A549 (cell line): Measurements from ENCODE around the gene F2RL1. TPM values are rescaled to one million over a fixed set of nuclear protein-coding genes. Genes with fewer than 3 reads are reported as not detected.
A peak's percentile ranks its signal among the peaks of the same experiment; 100 is the strongest.

ENCODE experiments used
- ATAC-seq, 2 experiments: fragments of 200-7000 bp in 1 of 2; fragments of >200 bp in 1 of 2; cut with Nextera tagmentation in 1 of 2; cut with Tn5 transposase in 1 of 2; 3 replicates each; pipeline versions ENCODE4 v1.8.0 to v1.9.1; 2018 to 2020; ENCODE audit warnings: mild to moderate bottlenecking in 1 of 2, moderate library complexity in 1 of 2
- CTCF ChIA-PET: fragments of 300-600 bp; sonication (Branson Sonifier 250); formaldehyde crosslinking; extraction: SDS; loops from one replicate; lab custom pipeline; 2021; ENCODE audit warnings: antibody characterized with exemption, inconsistent platforms; lab: Yijun Ruan, JAX
- POLR2A ChIA-PET: fragments of 350-600 bp; formaldehyde crosslinking; extraction: SDS; loops from one replicate; lab custom pipeline; 2021; ENCODE audit warnings: antibody characterized with exemption, inconsistent platforms; lab: Yijun Ruan, JAX
- DNase-seq, 2 experiments: peaks; one replicate each; pipeline versions ENCODE4 v3.0.0 to v3.0.0-alpha.2; 2011 to 2016; ENCODE audit warnings: low read depth in 1 of 2, low spot score in 1 of 2
- FAIRE-seq: peaks from 2 replicates; lab custom pipeline; 2011; peaks lifted over from hg19 to GRCh38; lab: Jason Lieb, UNC
- H3K27ac ChIP-seq, 2 experiments: fragments of >200 bp; sonication (Bioruptor Twin); formaldehyde crosslinking; 3 replicates each; pipeline ENCODE4 v1.5.1; 2016 to 2017
- H3K4me1 ChIP-seq: fragments of >200 bp; sonication (Bioruptor Twin); formaldehyde crosslinking; 3 replicates; pipeline ENCODE4 v1.6.1; 2016
- H3K4me2 ChIP-seq: fragments of >200 bp; sonication (Bioruptor Twin); formaldehyde crosslinking; 3 replicates; pipeline ENCODE4 v1.6.1; 2016
- H3K4me3 ChIP-seq: fragments of >200 bp; sonication (Bioruptor Twin); formaldehyde crosslinking; 3 replicates; pipeline ENCODE4 v1.5.1; 2016
- H3K9me3 ChIP-seq: fragments of >200 bp; sonication (Bioruptor Twin); formaldehyde crosslinking; 3 replicates; pipeline ENCODE4 v1.6.1; 2016
- CBX2 ChIP-seq: fragments of 200-600 bp; sonication (generic); IDR thresholded peaks from 2 replicates; pipeline ENCODE4 v1.6.1; 2016; ENCODE audit warnings: low read depth, mild to moderate bottlenecking, borderline replicate concordance
- CHD2 ChIP-seq: fragments of 150-350 bp; IDR thresholded peaks from 2 replicates; pipeline ENCODE4 v1.6.1; 2014; ENCODE audit warnings: low read length; ENCODE audit not compliant: partially characterized antibody
- EHF ChIP-seq: fragments of 250-450 bp; sonication (Bioruptor Pico); IDR thresholded peaks from 2 replicates; pipeline ENCODE4 v1.5.0; 2020; ENCODE audit warnings: mild to moderate bottlenecking
- EHMT2 ChIP-seq: fragments of 200-600 bp; sonication (generic); IDR thresholded peaks from 2 replicates; pipeline ENCODE4 v1.6.1; 2016; ENCODE audit warnings: antibody characterized with exemption, low read depth, mild to moderate bottlenecking, moderate library complexity
- FOSB ChIP-seq: fragments of 250-450 bp; sonication (Bioruptor Pico); IDR thresholded peaks from 2 replicates; pipeline ENCODE4 v1.5.0; 2020; ENCODE audit warnings: mild to moderate bottlenecking, moderate library complexity
- FOXS1 ChIP-seq: fragments of 250-450 bp; sonication (Bioruptor Pico); IDR thresholded peaks from 2 replicates; pipeline ENCODE4 v1.5.0; 2020; ENCODE audit warnings: mild to moderate bottlenecking, moderate library complexity
- GATA3 ChIP-seq: IDR thresholded peaks from 2 replicates; pipeline ENCODE4 v1.6.1; 2012; ENCODE audit warnings: borderline replicate concordance
- HOXA7 ChIP-seq: fragments of 250-450 bp; sonication (Bioruptor Pico); IDR thresholded peaks from 2 replicates; pipeline ENCODE4 v1.5.0; 2020; ENCODE audit warnings: mild to moderate bottlenecking, moderate library complexity
- HOXB13 ChIP-seq: fragments of 250-450 bp; sonication (Bioruptor Pico); IDR thresholded peaks from 2 replicates; pipeline ENCODE4 v1.5.0; 2020; ENCODE audit warnings: low read depth, mild to moderate bottlenecking, moderate library complexity
- HOXB5 ChIP-seq: fragments of 250-450 bp; sonication (Bioruptor Pico); IDR thresholded peaks from 2 replicates; pipeline ENCODE4 v1.5.0; 2020; ENCODE audit warnings: mild to moderate bottlenecking, moderate library complexity
- JUN ChIP-seq, 2 experiments: fragments of >200 bp; sonication (Bioruptor Twin); formaldehyde crosslinking; IDR thresholded peaks; 2 replicates in 1 of 2; 3 replicates in 1 of 2; pipeline ENCODE4 v1.6.1; 2016 to 2017
- JUNB ChIP-seq: fragments of >200 bp; sonication (Bioruptor Twin); formaldehyde crosslinking; IDR thresholded peaks from 2 replicates; pipeline ENCODE4 v1.6.1; 2016
- KDM1A ChIP-seq: fragments of 200-600 bp; sonication (generic); IDR thresholded peaks from 2 replicates; pipeline ENCODE4 v1.6.1; 2016; ENCODE audit warnings: low read depth, mild to moderate bottlenecking
- MAFK ChIP-seq: fragments of 450-650 bp; IDR thresholded peaks from 2 replicates; pipeline ENCODE4 v1.6.1; 2014; ENCODE audit not compliant: partially characterized antibody
- MYC ChIP-seq: IDR thresholded peaks from 2 replicates; pipeline ENCODE4 v1.6.1; 2012; ENCODE audit warnings: mild to moderate bottlenecking, inconsistent platforms, low read length, improper control_type of control experiment, borderline replicate concordance
- NFE2L2 ChIP-seq: fragments of 150-350 bp; conservative IDR thresholded peaks from 2 replicates; pipeline ENCODE4 v1.6.1; 2014; ENCODE audit warnings: low read length
- NR3C1 ChIP-seq: fragments of >200 bp; sonication (Bioruptor Twin); formaldehyde crosslinking; IDR thresholded peaks from 3 replicates; pipeline ENCODE4 v1.6.1; 2017
- RAD21 ChIP-seq, 2 experiments: fragments of >200 bp in 1 of 2; sonication (Bioruptor Twin) in 1 of 2; formaldehyde crosslinking in 1 of 2; IDR thresholded peaks in 1 of 2; conservative IDR thresholded peaks in 1 of 2; 2 replicates in 1 of 2; 3 replicates in 1 of 2; pipeline ENCODE4 v1.6.1; 2012 to 2018; ENCODE audit warnings: inconsistent platforms in 1 of 2
- RCOR1 ChIP-seq: fragments of 150-350 bp; IDR thresholded peaks from 2 replicates; pipeline ENCODE4 v1.6.1; 2014; ENCODE audit warnings: antibody characterized with exemption, low read length, low read depth
- RFX5 ChIP-seq: fragments of 450-650 bp; IDR thresholded peaks from 2 replicates; pipeline ENCODE4 v1.7.1; 2014; ENCODE audit warnings: antibody characterized with exemption, mild to moderate bottlenecking, moderate library complexity
- SMC3 ChIP-seq: fragments of >200 bp; sonication (Bioruptor Twin); formaldehyde crosslinking; IDR thresholded peaks from 3 replicates; pipeline ENCODE4 v1.6.1; 2018; ENCODE audit warnings: inconsistent platforms
- SREBF2 ChIP-seq: fragments of 450-650 bp; IDR thresholded peaks from 2 replicates; pipeline ENCODE4 v1.6.1; 2014; ENCODE audit warnings: mild to moderate bottlenecking, moderate library complexity
- TFCP2L1 ChIP-seq: fragments of 250-450 bp; sonication (Bioruptor Pico); IDR thresholded peaks from 2 replicates; pipeline ENCODE4 v1.5.0; 2021; ENCODE audit warnings: mild to moderate bottlenecking
- TP53 ChIP-seq: fragments of 250-450 bp; sonication (Bioruptor Pico); IDR thresholded peaks from 2 replicates; pipeline ENCODE4 v1.5.0; 2021; ENCODE audit warnings: mild to moderate bottlenecking, moderate library complexity
- ZNF302 ChIP-seq: fragments of 250-450 bp; sonication (Bioruptor Pico); IDR thresholded peaks from 2 replicates; pipeline ENCODE4 v1.9.0; 2021; ENCODE audit warnings: inconsistent platforms, mild to moderate bottlenecking, moderate library complexity
- ZSCAN20 ChIP-seq: fragments of 250-450 bp; sonication (Bioruptor Pico); IDR thresholded peaks from 2 replicates; pipeline ENCODE4 v1.8.0; 2022; ENCODE audit warnings: mild to moderate bottlenecking, moderate library complexity
- WGBS: methylation state at CpG from one replicate; pipeline ENCODE4 v1.1.6; 2017; ENCODE audit errors: missing lambda C conversion rate; 5-methylcytosine and 5-hydroxymethylcytosine counted together
- polyA plus RNA-seq, 4 experiments: library from polyadenylated mRNA; depleted of rRNA in 3 of 4; stranded (reverse); fragments of >200 nt; fragmentation: RNase III in 1 of 4; extraction: RNeasy Plus Mini Kit Qiagen cat#74134 plus additional on column Dnase treatment in 1 of 4; gene quantifications; 2 replicates in 3 of 4; 3 replicates in 1 of 4; pipeline ENCODE4 v1.2.3, GENCODE V29; 2011 to 2017
- TF ChIP-seq, protein P1 (sequence below): fragments of 450-650 bp; IDR thresholded peaks from 2 replicates; pipeline ENCODE4 v1.6.1; 2014; ENCODE audit warnings: antibody characterized with exemption
- TF ChIP-seq, protein P2 (sequence below): fragments of >200 bp; sonication (Bioruptor Twin); formaldehyde crosslinking; IDR thresholded peaks from 3 replicates; pipeline ENCODE4 v1.6.1; 2016
- TF ChIP-seq, protein P3 (sequence below): fragments of 150-350 bp; IDR thresholded peaks from 2 replicates; pipeline ENCODE4 v1.6.1; 2014; ENCODE audit warnings: low read depth, mild to moderate bottlenecking, low read length
- TF ChIP-seq, protein P4 (sequence below): IDR thresholded peaks from 2 replicates; pipeline ENCODE4 v1.6.1; 2012
- TF ChIP-seq, protein P5 (sequence below): IDR thresholded peaks from 2 replicates; pipeline ENCODE4 v1.6.1; 2012; ENCODE audit warnings: low read depth, borderline replicate concordance
- TF ChIP-seq, protein P6 (sequence below): fragments of 250-450 bp; sonication (Bioruptor Pico); IDR thresholded peaks from 2 replicates; pipeline ENCODE4 v1.5.0; 2021; ENCODE audit warnings: mild to moderate bottlenecking, moderate library complexity, borderline replicate concordance

The F2RL1 gene
- polyA plus RNA-seq, 2 of the 4 experiments (the other 2 are of a cell fraction): 88.7 to 226 TPM

DNA sequence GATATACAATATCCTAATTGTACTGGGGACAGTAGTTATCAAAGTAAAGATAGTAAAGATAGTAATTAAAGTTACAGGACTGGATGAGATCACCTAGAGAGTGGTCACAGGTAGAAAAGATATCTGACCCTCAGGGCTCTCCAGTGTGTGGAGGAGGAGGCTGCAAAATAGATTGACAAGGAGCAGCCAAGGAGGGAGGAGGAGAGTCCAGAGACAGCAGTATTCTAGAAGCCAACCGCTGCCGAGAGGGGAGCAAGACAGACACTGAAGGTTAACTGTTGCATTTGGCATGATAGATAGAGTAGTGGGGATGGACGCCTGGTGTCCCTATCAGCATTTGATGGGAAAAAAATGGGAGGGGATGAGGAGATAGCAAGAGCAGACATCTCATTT is 17.0 kb upstream of the F2RL1 start:
- ChIA-PET CTCF (interaction anchor here (0.5 to 3.6 kb wide), 4 partner anchors 11 to 535 kb away, joined by 3 to 18 read pairs (median 8); no protein-coding TSS in a partner anchor), POLR2A (interaction anchor here (1.4 to 3.4 kb wide), 4 partner anchors 11 to 22 kb away, joined by 3 to 27 read pairs (median 7); partner anchors contain the start of gene F2RL1)
- DNase-seq (peak in 1 of 2 experiments; percentile 69), ATAC-seq (peak in 1 of 2 experiments; percentile 6; a peak in 3 of 6 replicates), FAIRE-seq (no peak)
- 62% methylated on average over 3 of the region's 3 CpGs for WGBS
- H3K4me3 ChIP-seq: no peak overlapping the region
- no peaks in the 10 kb centered on the region for H3K9me3 ChIP-seq
- H3K4me2 ChIP-seq: peak overlapping the region; percentile 43
- peaks cover 67% of the 10 kb centered on the region for H3K4me1 ChIP-seq
- H3K27ac ChIP-seq: peak overlapping the region; percentile 90 to 98
- TF ChIP-seq ZSCAN20 (CRISPR knock-in tag): peak; percentile 3; the same call in 1 of the 2 replicates
- TF ChIP-seq HOXB5 (CRISPR knock-in tag): 0 out of 2 replicates have a peak, but pooled peaks have one; percentile 17
- no peak for TF ChIP-seq EHMT2
- TF ChIP-seq RAD21 (conservative IDR thresholded peaks at IDR 0.05 in 1 of 2, IDR thresholded peaks at IDR 0.05 in 1 of 2): no peak
- peak; percentile 64; the same call in 1 of the 2 replicates for TF ChIP-seq TP53

DNA sequence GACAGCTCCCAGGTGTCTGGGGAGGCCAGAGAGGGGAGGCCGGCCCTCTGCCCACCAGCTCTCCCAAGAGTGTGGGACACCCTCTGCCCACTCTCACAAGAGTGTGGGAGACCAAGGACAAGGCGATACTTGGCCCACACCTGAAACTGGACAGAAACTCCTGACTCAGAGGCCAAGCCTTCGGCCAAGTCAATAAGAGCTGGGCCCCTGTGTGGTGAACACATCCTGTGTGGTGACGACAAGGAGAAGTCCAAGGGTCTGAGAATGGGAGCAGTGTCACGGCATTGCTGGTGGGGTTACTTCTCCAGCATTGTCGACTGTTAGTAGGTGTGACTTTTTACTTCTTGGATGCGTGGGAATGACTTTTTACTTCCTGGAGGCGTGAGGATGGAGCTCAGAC is 14.6 kb upstream of the F2RL1 start:
- 2% methylated on average over 8 of the region's 8 CpGs for WGBS
- ATAC-seq: peak; percentile 51 to 64
- no peaks in the 10 kb centered on the region for H3K9me3 ChIP-seq
- ChIA-PET POLR2A (interaction anchor here (0.5 to 5.1 kb wide), 6 partner anchors 8 to 60 kb away, joined by 3 to 218 read pairs (median 14); partner anchors contain the start of gene F2RL1), CTCF (interaction anchor here (0.6 to 5.0 kb wide), 10 partner anchors 11 to 202 kb away, joined by 3 to 33 read pairs (median 4); partner anchors contain the start of gene F2RL1)
- H3K4me1 ChIP-seq: peaks cover 85% of the 10 kb centered on the region
- peak; percentile 81 to 98 for DNase-seq
- FAIRE-seq: no peak
- no peak overlapping the region for H3K4me3 ChIP-seq
- H3K4me2 ChIP-seq: peak overlapping the region; percentile 85
- H3K27ac ChIP-seq: peak overlapping the region; percentile 90 to 98
- TF ChIP-seq FOXS1 (CRISPR knock-in tag) (peak; percentile 83; the same call in 1 of the 2 replicates), HOXB5 (CRISPR knock-in tag) (peak; percentile 85), TP53 (no peak), GATA3 (peak; percentile 97), FOSB (peak; percentile 93), KDM1A (no peak), SREBF2 (no peak), RFX5 (no peak), HOXB13 (CRISPR knock-in tag) (0 out of 2 replicates have a peak, but pooled peaks have one; percentile 32), RCOR1 (no peak), CBX2 (no peak), SMC3 (no peak), ZNF302 (CRISPR knock-in tag) (no peak), MYC (peak; percentile 69; the same call in 1 of the 2 replicates), MAFK (peak; percentile 70), CHD2 (peak; percentile 55), NFE2L2 (peak; percentile 34; the same call in 1 of the 2 replicates), JUN (IDR thresholded peaks at IDR 0.05) (peak; percentile 83 to 85; a peak in 4 of 5 replicates), JUNB (peak; percentile 86), ZSCAN20 (CRISPR knock-in tag) (no peak), TFCP2L1 (CRISPR knock-in tag) (no peak), HOXA7 (CRISPR knock-in tag) (no peak), EHF (CRISPR knock-in tag) (peak; percentile 82; the same call in 1 of the 2 replicates), NR3C1 (no peak)
- TF ChIP-seq, protein P1, sequence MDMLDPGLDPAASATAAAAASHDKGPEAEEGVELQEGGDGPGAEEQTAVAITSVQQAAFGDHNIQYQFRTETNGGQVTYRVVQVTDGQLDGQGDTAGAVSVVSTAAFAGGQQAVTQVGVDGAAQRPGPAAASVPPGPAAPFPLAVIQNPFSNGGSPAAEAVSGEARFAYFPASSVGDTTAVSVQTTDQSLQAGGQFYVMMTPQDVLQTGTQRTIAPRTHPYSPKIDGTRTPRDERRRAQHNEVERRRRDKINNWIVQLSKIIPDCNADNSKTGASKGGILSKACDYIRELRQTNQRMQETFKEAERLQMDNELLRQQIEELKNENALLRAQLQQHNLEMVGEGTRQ: no peak
- TF ChIP-seq, protein P2, sequence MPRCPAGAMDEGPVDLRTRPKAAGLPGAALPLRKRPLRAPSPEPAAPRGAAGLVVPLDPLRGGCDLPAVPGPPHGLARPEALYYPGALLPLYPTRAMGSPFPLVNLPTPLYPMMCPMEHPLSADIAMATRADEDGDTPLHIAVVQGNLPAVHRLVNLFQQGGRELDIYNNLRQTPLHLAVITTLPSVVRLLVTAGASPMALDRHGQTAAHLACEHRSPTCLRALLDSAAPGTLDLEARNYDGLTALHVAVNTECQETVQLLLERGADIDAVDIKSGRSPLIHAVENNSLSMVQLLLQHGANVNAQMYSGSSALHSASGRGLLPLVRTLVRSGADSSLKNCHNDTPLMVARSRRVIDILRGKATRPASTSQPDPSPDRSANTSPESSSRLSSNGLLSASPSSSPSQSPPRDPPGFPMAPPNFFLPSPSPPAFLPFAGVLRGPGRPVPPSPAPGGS: no peak; the same call in 2 of the 3 replicates
- TF ChIP-seq, protein P3, sequence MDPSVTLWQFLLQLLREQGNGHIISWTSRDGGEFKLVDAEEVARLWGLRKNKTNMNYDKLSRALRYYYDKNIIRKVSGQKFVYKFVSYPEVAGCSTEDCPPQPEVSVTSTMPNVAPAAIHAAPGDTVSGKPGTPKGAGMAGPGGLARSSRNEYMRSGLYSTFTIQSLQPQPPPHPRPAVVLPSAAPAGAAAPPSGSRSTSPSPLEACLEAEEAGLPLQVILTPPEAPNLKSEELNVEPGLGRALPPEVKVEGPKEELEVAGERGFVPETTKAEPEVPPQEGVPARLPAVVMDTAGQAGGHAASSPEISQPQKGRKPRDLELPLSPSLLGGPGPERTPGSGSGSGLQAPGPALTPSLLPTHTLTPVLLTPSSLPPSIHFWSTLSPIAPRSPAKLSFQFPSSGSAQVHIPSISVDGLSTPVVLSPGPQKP: no peak
- TF ChIP-seq, protein P4, sequence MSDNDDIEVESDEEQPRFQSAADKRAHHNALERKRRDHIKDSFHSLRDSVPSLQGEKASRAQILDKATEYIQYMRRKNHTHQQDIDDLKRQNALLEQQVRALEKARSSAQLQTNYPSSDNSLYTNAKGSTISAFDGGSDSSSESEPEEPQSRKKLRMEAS: peak; percentile 81
- TF ChIP-seq, protein P5, sequence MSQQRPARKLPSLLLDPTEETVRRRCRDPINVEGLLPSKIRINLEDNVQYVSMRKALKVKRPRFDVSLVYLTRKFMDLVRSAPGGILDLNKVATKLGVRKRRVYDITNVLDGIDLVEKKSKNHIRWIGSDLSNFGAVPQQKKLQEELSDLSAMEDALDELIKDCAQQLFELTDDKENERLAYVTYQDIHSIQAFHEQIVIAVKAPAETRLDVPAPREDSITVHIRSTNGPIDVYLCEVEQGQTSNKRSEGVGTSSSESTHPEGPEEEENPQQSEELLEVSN: no peak
- TF ChIP-seq, protein P6, sequence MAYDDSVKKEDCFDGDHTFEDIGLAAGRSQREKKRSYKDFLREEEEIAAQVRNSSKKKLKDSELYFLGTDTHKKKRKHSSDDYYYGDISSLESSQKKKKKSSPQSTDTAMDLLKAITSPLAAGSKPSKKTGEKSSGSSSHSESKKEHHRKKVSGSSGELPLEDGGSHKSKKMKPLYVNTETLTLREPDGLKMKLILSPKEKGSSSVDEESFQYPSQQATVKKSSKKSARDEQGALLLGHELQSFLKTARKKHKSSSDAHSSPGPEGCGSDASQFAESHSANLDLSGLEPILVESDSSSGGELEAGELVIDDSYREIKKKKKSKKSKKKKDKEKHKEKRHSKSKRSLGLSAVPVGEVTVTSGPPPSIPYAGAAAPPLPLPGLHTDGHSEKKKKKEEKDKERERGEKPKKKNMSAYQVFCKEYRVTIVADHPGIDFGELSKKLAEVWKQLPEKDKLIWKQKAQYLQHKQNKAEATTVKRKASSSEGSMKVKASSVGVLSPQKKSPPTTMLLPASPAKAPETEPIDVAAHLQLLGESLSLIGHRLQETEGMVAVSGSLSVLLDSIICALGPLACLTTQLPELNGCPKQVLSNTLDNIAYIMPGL (CRISPR knock-in tag): no peak
